GM19351 (cell line): ENCODE results near the gene MIDN.

Source experiments
- ATAC-seq: cut with Tn5 transposase; IDR thresholded peaks from one replicate; pipeline ENCODE4 v1.9.1; 2021; ENCODE audit warnings: mild to moderate bottlenecking, moderate library complexity; ENCODE audit not compliant: unreplicated experiment

MIDN gene

GRCh38 chr19:1257475-1258162 lies 9.2 kb downstream of the MIDN start:
- ATAC-seq: no peak

GRCh38 chr19:1258163-1258492 lies 9.7 kb downstream of the MIDN start:
- ATAC-seq: no peak

GRCh38 chr19:1258707-1259205 lies 10.4 kb downstream of the MIDN start:
- ATAC-seq: no peak

- no peak for ATAC-seq
These were observed 11.0 kb downstream of the MIDN start for GRCh38 chr19:1259206-1259875.

- peak; percentile 1 for ATAC-seq
These were observed 11.7 kb downstream of the MIDN start for GRCh38 chr19:1259876-1260748.

GRCh38 chr19:1260749-1261537 lies 12.6 kb downstream of the MIDN start:
- peak; percentile 59 for ATAC-seq

- ATAC-seq: no peak
These were observed 13.1 kb downstream of the MIDN start for GRCh38 chr19:1261538-1261797.

GRCh38 chr19:1261798-1262622 lies 13.6 kb downstream of the MIDN start:
- no peak for ATAC-seq

GRCh38 chr19:1262623-1263123 lies 14.3 kb downstream of the MIDN start:
- ATAC-seq: no peak

GRCh38 chr19:1263188-1263587 lies 14.8 kb downstream of the MIDN start:
- no peak for ATAC-seq

GRCh38 chr19:1264801-1265614 lies 16.6 kb downstream of the MIDN start:
- ATAC-seq: no peak

- no peak for ATAC-seq
These were observed 17.3 kb downstream of the MIDN start for GRCh38 chr19:1265615-1266128.

- ATAC-seq: peak; percentile 40
These were observed 17.9 kb downstream of the MIDN start for GRCh38 chr19:1266129-1266915.

- ATAC-seq: peak; percentile 15
These were observed 18.6 kb downstream of the MIDN start for GRCh38 chr19:1266916-1267476.

- ATAC-seq: no peak
These were observed 19.3 kb downstream of the MIDN start for GRCh38 chr19:1267477-1268225.

- no peak for ATAC-seq
These were observed 20.1 kb downstream of the MIDN start for GRCh38 chr19:1268226-1269064.
